Gastroesophageal sphincter (tissue), 4 donors: Measurements from ENCODE around the gene ETS1. TPM values are rescaled to one million over a fixed set of nuclear protein-coding genes. Genes with fewer than 3 reads are reported as not detected.

ENCODE experiments used
- ATAC-seq: fragments of 150-250 bp; one replicate; pipeline ENCODE4 v1.9.1; 2016; ENCODE audit warnings: mild to moderate bottlenecking, moderate library complexity
- H3K27ac ChIP-seq, 4 donors: fragments of 200-600 bp; sonication (generic) in 3 of 4; 1 replicate in 3 of 4; 2 replicates in 1 of 4; pipeline ENCODE4 v1.5.1; 2016 to 2019
- H3K27me3 ChIP-seq: fragments of 200-600 bp; sonication (generic); one replicate; pipeline ENCODE4 v1.5.1; 2019
- H3K36me3 ChIP-seq, 2 donors: fragments of 200-600 bp; sonication (generic); one replicate each; pipeline ENCODE4 v1.5.1; 2019; ENCODE audit warnings: control low read depth in 1 of 2
- H3K4me1 ChIP-seq, 3 donors: fragments of 200-600 bp; sonication (generic); 1 replicate in 2 of 3; 2 replicates in 1 of 3; pipeline ENCODE4 v1.5.1; 2016 to 2019; ENCODE audit warnings: control low read depth in 2 of 3
- H3K4me3 ChIP-seq, 2 donors: fragments of 200-600 bp; sonication (generic); one replicate each; pipeline ENCODE4 v1.5.1; 2019; ENCODE audit warnings: mild to moderate bottlenecking in 1 of 2, moderate library complexity in 1 of 2
- H3K9me3 ChIP-seq, 3 donors: fragments of 200-600 bp; sonication (generic); one replicate each; pipeline ENCODE4 v1.5.1; 2017 to 2019; ENCODE audit warnings: control low read depth in 2 of 3
- EP300 ChIP-seq: sonication (generic); formaldehyde crosslinking; IDR thresholded peaks from one replicate; pipeline ENCODE4 v1.6.1; 2017; ENCODE audit warnings: antibody characterized with exemption, mild to moderate bottlenecking
- POLR2A ChIP-seq, 2 donors: fragments of 450-650 bp; IDR thresholded peaks; one replicate each; pipeline ENCODE4 v1.6.1; 2017; ENCODE audit warnings: antibody characterized with exemption in 2 of 2, mild to moderate bottlenecking in 2 of 2, moderate library complexity in 1 of 2
- POLR2AphosphoS5 ChIP-seq: sonication (generic); formaldehyde crosslinking; IDR thresholded peaks from one replicate; pipeline ENCODE4 v1.6.1; 2017; ENCODE audit warnings: antibody characterized with exemption
- WGBS, 2 donors: methylation state at CpG; one replicate each; pipeline ENCODE4 v1.1.5; 2018; ENCODE audit warnings: low coverage in 1 of 2; 5-methylcytosine and 5-hydroxymethylcytosine counted together
- total RNA-seq, 4 donors: library from RNA; depleted of rRNA; stranded (reverse); fragments of >200 nt; gene quantifications; one replicate each; pipeline ENCODE4 v1.1.0, GENCODE V29; 2016
- TF ChIP-seq, protein P1 (sequence below), 4 experiments: fragments of 200-600 bp in 2 of 4; fragments of 450-650 bp in 2 of 4; sonication (generic) in 1 of 4; IDR thresholded peaks; one replicate each; pipeline ENCODE4 v1.5.1; 2017 to 2019; ENCODE audit warnings: antibody characterized with exemption in 4 of 4, mild to moderate bottlenecking in 2 of 4, moderate library complexity in 2 of 4

The ETS1 gene
- total RNA-seq, 4 donors from 2014 or later = 32.2 to 65.2 (median 51.0) TPM

GRCh38 chr11:128552783-128553661 is 34.3 kb downstream of the ETS1 start:
- Histone ChIP-seq H3K27me3 (no peaks in the 10 kb centered on the region), H3K36me3 (no peaks in the 10 kb centered on the region), H3K4me3 (no peak overlapping the region), H3K9me3 (no peaks in the 10 kb centered on the region), H3K4me1 (peaks cover 0 to 47% (median 6%) of the 10 kb centered on the region in 3 donors), H3K27ac (peak overlapping the region in 3 of 4 donors; percentile 21 to 61 (median 50))
- WGBS, 2 donors = 64 to 76% methylated on average over 11 to 14 of the region's 14 CpGs
- ATAC-seq = no peak
- TF ChIP-seq POLR2A (IDR thresholded peaks at IDR 0.05) (no peak), POLR2AphosphoS5 (no peak), EP300 (no peak)
- TF ChIP-seq, protein P1, sequence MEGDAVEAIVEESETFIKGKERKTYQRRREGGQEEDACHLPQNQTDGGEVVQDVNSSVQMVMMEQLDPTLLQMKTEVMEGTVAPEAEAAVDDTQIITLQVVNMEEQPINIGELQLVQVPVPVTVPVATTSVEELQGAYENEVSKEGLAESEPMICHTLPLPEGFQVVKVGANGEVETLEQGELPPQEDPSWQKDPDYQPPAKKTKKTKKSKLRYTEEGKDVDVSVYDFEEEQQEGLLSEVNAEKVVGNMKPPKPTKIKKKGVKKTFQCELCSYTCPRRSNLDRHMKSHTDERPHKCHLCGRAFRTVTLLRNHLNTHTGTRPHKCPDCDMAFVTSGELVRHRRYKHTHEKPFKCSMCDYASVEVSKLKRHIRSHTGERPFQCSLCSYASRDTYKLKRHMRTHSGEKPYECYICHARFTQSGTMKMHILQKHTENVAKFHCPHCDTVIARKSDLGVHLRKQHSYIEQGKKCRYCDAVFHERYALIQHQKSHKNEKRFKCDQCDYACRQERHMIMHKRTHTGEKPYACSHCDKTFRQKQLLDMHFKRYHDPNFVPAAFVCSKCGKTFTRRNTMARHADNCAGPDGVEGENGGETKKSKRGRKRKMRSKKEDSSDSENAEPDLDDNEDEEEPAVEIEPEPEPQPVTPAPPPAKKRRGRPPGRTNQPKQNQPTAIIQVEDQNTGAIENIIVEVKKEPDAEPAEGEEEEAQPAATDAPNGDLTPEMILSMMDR (IDR thresholded peaks at IDR 0.05) = no peak

DNA sequence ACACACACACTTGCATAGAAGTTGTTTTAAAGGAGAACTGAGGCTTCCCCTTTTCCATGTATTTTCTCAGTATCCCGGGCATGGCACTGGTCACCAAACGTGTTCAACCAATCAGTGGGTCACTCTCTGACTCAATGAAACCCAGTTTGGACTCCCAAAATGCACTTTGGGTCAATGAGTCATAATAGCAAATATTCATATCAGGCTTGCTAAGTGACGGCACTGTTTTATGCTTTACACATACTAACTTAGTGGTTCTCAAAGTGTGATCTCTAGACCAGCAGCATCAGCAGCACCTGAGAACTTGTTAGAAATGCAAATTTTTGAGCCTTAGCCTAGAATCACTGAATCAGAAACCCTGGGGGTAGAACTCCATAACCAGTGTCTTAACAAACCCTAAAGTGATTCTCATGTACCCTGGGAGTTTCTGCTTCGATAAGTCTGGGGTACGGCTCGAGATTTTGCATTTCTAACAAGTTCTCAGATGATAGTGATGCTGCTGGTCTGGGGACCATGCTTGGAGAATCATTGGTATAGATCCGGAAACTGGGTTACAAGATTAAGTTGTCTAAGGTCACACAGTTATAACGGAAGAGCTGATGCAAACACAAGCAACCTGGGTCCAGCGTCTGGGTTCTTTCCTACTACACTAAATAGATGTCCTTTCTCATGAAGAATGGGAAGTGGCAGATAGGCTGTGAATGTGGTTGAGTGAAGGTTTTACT is 35.6 kb downstream of the ETS1 start:
- Histone ChIP-seq H3K27ac (peak overlapping the region in 3 of 4 donors; percentile 43 to 81 (median 61)), H3K4me1 (peaks cover 0 to 57% (median 6%) of the 10 kb centered on the region in 3 donors), H3K36me3 (no peaks in the 10 kb centered on the region), H3K27me3 (no peaks in the 10 kb centered on the region), H3K4me3 (no peak overlapping the region), H3K9me3 (no peaks in the 10 kb centered on the region)
- WGBS, 2 donors = 68 to 86% methylated on average over 4 to 9 of the region's 9 CpGs
- ATAC-seq = no peak
- TF ChIP-seq POLR2AphosphoS5 = no peak
- TF ChIP-seq, protein P1 (IDR thresholded peaks at IDR 0.05) = no peak
- TF ChIP-seq EP300 = no peak
- no peak for TF ChIP-seq POLR2A (IDR thresholded peaks at IDR 0.05)

- Histone ChIP-seq H3K36me3 (no peaks in the 10 kb centered on the region), H3K4me1 (peaks cover 0 to 57% (median 6%) of the 10 kb centered on the region in 3 donors), H3K27ac (peak overlapping the region in 3 of 4 donors; percentile 54 to 81 (median 81)), H3K27me3 (no peaks in the 10 kb centered on the region), H3K4me3 (no peak overlapping the region), H3K9me3 (no peaks in the 10 kb centered on the region)
- 76 to 86% methylated on average over 2 to 4 of the region's 4 CpGs for WGBS, 2 donors
- ATAC-seq = no peak
- TF ChIP-seq POLR2A (IDR thresholded peaks at IDR 0.05) (no peak), EP300 (no peak), POLR2AphosphoS5 (no peak)
- TF ChIP-seq, protein P1 (IDR thresholded peaks at IDR 0.05) = no peak
These were observed 36.3 kb downstream of the ETS1 start for GRCh38 chr11:128551058-128551457.

- Histone ChIP-seq H3K4me1 (peaks cover 0 to 57% (median 6%) of the 10 kb centered on the region in 3 donors), H3K27me3 (no peaks in the 10 kb centered on the region), H3K36me3 (no peaks in the 10 kb centered on the region), H3K27ac (peak overlapping the region in 3 of 4 donors; percentile 81 to 85 (median 81)), H3K4me3 (no peak overlapping the region), H3K9me3 (no peaks in the 10 kb centered on the region)
- 83 to 88% methylated on average over 3 of the region's 4 CpGs for WGBS, 2 donors
- TF ChIP-seq, protein P1 (IDR thresholded peaks at IDR 0.05) = no peak
- TF ChIP-seq POLR2AphosphoS5 (no peak), EP300 (no peak), POLR2A (IDR thresholded peaks at IDR 0.05) (no peak)
- ATAC-seq = no peak
These were observed 37.0 kb downstream of the ETS1 start for GRCh38 chr11:128550261-128550821.
